Progenitor cell of endocrine pancreas (in vitro differentiated cells): ENCODE measurements around the gene RIOX2. TPM values are rescaled to one million over a fixed set of nuclear protein-coding genes. Genes with fewer than 3 reads are reported as not detected.

Source experiments
- DNase-seq: peaks from one replicate; pipeline ENCODE4 v3.0.0; 2021; ENCODE audit warnings: low spot score; ENCODE audit not compliant: unreplicated experiment
- H3K27ac Mint-ChIP-seq: 2 replicates; pipeline ENCODE4 v1.8.0; 2021; ENCODE audit warnings: mild to moderate bottlenecking, moderate library complexity, mixed read lengths
- H3K27me3 Mint-ChIP-seq: 2 replicates; pipeline ENCODE4 v1.8.0; 2021; ENCODE audit warnings: mixed read lengths
- H3K36me3 Mint-ChIP-seq: 2 replicates; pipeline ENCODE4 v1.8.0; 2022; ENCODE audit warnings: mixed read lengths; ENCODE audit not compliant: insufficient read depth
- H3K4me1 Mint-ChIP-seq: 2 replicates; pipeline ENCODE4 v1.8.0; 2021; ENCODE audit warnings: low read depth, mixed read lengths
- H3K4me3 Mint-ChIP-seq: 2 replicates; pipeline ENCODE4 v1.8.0; 2021; ENCODE audit warnings: low read depth, mild to moderate bottlenecking, moderate library complexity, mixed read lengths
- H3K9me3 Mint-ChIP-seq: 2 replicates; pipeline ENCODE4 v1.8.0; 2021; ENCODE audit warnings: low read depth, mixed read lengths
- CTCF ChIP-seq: fragments of 200-600 bp; sonication (generic); IDR thresholded peaks from one replicate; pipeline ENCODE4 v1.5.0; 2021; ENCODE audit warnings: antibody characterized with exemption, mild to moderate bottlenecking; ENCODE audit not compliant: unreplicated experiment
- total RNA-seq: library from RNA; stranded (reverse); gene quantifications from 2 replicates; pipeline ENCODE4 v1.2.1, GENCODE V29; 2021

The RIOX2 gene
- total RNA-seq, 1 donor from 2014 or later: 16.4 TPM

- no peak for TF ChIP-seq CTCF
- H3K27me3 Mint-ChIP-seq: no peaks in the 10 kb centered on the region
Measured at GRCh38 chr3:97892852-97893251, 79.4 kb downstream of the RIOX2 start.

More at GRCh38 chr3:97892852-97893251, 79.4 kb downstream of the RIOX2 start:
- no peaks in the 10 kb centered on the region for H3K9me3 Mint-ChIP-seq
- no peaks in the 10 kb centered on the region for H3K4me1 Mint-ChIP-seq
- DNase-seq: no peak
- H3K4me3 Mint-ChIP-seq: no peak overlapping the region
- peaks cover 3% of the 10 kb centered on the region for H3K36me3 Mint-ChIP-seq
- no peak overlapping the region for H3K27ac Mint-ChIP-seq

Other genes with a start within 250 kb of the RIOX2 start
- 10.9 and 11.4 TPM in 2 replicates for gene ARL6, start 207.7 kb downstream of the RIOX2 start, total RNA-seq
- gene CRYBG3, start 150.4 kb downstream of the RIOX2 start, total RNA-seq: 5.7 and 6.0 TPM in 2 replicates
- gene GABRR3, start 62.9 kb upstream of the RIOX2 start, total RNA-seq: not detected in 2 replicates
- gene OR5AC2, start 114.7 kb upstream of the RIOX2 start, total RNA-seq: not detected in 2 replicates
- not detected in 2 replicates for gene OR5H1, start 158.3 kb upstream of the RIOX2 start, total RNA-seq
- gene OR5H14, start 175.0 kb upstream of the RIOX2 start, total RNA-seq: not detected in 2 replicates
- not detected in 2 replicates for gene OR5H15, start 194.3 kb upstream of the RIOX2 start, total RNA-seq